Putamen (tissue), 1 donor: ENCODE measurements around the gene ELL2.

Experiments
- DNase-seq: peaks from one replicate; pipeline ENCODE4 v3.0.0-alpha.2; 2016; ENCODE audit warnings: low spot score

The ELL2 gene

GRCh38 chr5:95880081-95880926, 81.3 kb downstream of the ELL2 start:
- DNase-seq = no peak

GRCh38 chr5:95879661-95880060, 82.0 kb downstream of the ELL2 start:
- no peak for DNase-seq

- DNase-seq = no peak
Observed at GRCh38 chr5:95878417-95879323, 83.0 kb downstream of the ELL2 start.

- no peak for DNase-seq
Observed at GRCh38 chr5:95876782-95877181, 84.9 kb downstream of the ELL2 start.

GRCh38 chr5:95874246-95874645, 87.4 kb downstream of the ELL2 start:
- DNase-seq = no peak

- DNase-seq = no peak
Observed at GRCh38 chr5:95873351-95873750, 88.3 kb downstream of the ELL2 start.

GRCh38 chr5:95872346-95873268, 89.0 kb downstream of the ELL2 start:
- no peak for DNase-seq

GRCh38 chr5:95871146-95871806, 90.4 kb downstream of the ELL2 start:
- DNase-seq = no peak

- DNase-seq = peak; percentile 25
Observed at GRCh38 chr5:95870105-95870672, 91.5 kb downstream of the ELL2 start.

GRCh38 chr5:95869173-95869855, 92.3 kb downstream of the ELL2 start:
- peak; percentile 34 for DNase-seq

- no peak for DNase-seq
Observed at GRCh38 chr5:95868136-95868535, 93.5 kb downstream of the ELL2 start.

- DNase-seq = no peak
Observed at GRCh38 chr5:95866435-95867040, 95.1 kb downstream of the ELL2 start.

- DNase-seq = no peak
Observed at GRCh38 chr5:95864944-95865504, 96.6 kb downstream of the ELL2 start.

GRCh38 chr5:95864456-95864855, 97.2 kb downstream of the ELL2 start:
- no peak for DNase-seq

GRCh38 chr5:95863383-95863757, 98.3 kb downstream of the ELL2 start:
- peak; percentile 47 for DNase-seq

- DNase-seq = no peak
Observed at GRCh38 chr5:95862671-95863382, 98.8 kb downstream of the ELL2 start.

- peak; percentile 75 for DNase-seq
Observed at GRCh38 chr5:95861864-95862561, 99.6 kb downstream of the ELL2 start.

GRCh38 chr5:95861221-95861863, 100.3 kb downstream of the ELL2 start:
- peak; percentile 34 for DNase-seq
